Hematopoietic multipotent progenitor cell treated with erythropoietin and hydrocortisone succinate and interleukin-3 and kit ligand, for 15 days (in vitro differentiated cells): ENCODE measurements around the gene RBCK1.

ENCODE experiments used
- DNase-seq: peaks from one replicate; pipeline ENCODE4 v3.0.0-alpha.2; 2015; ENCODE audit warnings: low spot score

The RBCK1 gene

DNA sequence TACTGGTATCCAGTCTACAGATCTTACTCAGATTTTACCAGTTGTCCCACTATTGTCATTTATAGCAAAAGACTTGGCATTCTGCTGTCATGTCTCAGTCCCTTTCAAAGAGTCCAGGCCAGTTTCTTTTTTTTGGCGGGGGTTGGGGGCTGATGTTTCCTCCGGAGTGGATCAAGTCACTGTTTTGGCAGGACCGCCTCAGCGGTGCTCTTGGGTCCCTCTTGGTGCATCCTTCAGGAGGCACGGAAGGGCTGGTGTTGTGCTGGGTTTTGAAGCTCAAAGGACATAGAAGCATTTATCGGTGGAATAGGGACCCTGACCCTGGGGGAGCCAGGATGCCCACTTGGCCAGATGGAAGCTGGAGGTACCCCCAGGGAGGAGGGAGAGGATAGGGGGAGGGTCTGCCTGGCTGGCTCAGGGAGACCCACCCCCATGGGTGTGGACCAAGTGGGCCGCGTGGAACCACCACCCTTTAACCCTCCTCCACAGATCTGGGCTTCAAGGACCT is 10.8 kb downstream of the RBCK1 start:
- no peak for DNase-seq

DNA sequence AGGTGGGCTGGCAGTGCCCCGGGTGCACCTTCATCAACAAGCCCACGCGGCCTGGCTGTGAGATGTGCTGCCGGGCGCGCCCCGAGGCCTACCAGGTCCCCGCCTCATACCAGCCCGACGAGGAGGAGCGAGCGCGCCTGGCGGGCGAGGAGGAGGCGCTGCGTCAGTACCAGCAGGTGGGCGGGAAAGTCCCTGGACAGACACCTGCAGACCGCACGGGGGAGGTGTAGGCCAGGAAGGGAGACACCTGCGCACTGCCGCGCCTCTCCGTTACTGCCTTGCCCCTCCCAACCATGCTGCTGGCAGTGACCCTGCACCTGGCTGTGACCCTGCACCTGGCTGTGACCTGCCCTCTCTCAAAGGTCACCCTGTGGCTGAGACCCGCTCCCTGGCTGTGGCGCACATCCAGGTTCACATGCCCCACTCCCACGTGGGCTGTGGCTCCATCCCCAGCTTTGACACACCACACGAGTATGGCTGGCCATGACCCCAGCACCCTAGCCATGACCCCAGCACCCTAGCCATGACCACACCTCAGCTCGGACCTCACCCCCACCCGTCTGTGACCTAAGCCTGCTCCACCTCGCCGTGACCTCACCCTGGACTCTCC is 11.6 kb downstream of the RBCK1 start:
- DNase-seq = no peak

DNA sequence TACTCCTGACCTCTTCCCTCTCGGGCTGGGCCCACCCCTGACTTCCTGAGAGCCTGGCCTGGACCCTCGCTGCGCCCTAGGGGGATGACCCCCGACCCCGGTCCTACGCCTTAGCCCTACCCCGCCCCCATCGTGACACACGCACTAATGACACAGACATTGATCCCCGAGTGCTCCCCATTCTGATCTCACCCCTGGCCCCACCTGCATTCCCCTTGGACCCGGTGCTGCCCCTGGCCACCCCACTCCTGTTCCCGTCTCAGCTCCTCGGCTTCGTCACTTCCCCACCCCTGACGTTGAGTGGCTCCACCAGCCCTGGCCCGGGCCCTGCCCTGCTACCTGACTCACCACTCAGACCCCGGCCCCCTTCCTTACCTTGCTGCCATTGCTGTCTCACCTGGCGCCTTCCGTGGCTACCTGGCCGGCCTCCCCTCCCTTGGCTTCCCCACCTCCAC is 12.1 kb downstream of the RBCK1 start:
- no peak for DNase-seq

DNA sequence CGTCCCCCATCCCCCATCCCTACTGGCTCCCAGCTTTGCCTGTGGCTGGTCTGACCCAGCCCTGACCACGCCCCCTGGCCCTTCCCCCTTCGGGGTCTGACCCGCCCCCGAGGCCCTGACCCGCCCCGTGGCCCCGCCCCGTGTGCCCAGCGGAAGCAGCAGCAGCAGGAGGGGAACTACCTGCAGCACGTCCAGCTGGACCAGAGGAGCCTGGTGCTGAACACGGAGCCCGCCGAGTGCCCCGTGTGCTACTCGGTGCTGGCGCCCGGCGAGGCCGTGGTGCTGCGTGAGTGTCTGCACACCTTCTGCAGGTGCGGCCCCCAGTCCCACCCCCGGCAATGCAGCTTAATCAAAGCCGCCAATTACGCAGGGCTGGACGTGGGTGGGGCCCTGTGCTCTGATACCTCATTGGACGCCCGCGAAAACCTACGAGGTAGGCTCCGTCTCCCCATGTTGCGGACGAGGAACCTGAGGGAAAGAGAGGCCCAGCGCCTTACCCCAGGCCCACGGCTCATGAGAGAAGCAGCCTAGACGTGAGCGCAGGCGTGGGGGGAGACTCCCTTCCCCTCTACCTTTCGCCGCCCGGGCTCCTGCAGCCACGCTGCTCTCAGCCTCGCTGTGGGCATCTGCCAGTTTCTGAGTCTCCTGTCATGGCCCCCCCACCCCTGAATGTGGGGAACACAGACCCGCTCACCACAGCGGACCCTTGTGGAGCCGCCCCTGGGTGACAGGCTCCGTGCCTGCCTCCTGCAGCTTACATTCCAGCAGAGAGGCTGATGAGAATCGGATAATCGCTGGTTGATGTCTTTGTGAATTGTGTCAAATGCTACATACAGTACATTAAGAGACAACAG is 12.8 kb downstream of the RBCK1 start:
- peak; percentile 19 for DNase-seq

DNA sequence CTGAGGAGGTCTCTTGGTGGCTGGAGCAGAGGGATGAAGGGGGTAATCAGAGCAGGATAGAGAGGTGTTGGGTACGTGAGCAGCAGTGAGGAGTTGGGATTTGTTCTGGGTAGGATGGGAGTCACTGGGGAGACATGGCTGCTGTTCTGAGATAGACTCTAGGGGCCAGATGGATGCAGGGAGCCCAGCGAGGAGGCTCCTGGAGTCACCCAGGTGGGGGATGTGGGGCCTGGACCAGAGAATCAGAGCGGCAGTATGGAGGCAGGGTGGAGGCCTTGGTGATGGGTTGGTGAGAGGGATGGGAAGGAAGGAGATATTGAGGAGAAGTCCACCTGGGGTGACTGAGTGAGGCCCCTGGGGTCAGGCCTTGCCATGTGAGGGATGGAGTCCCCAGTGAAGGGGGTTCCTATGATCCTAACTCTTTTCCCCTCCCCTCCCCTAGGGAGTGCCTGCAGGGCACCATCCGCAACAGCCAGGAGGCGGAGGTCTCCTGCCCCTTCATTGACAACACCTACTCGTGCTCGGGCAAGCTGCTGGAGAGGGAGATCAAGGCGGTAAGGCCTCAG is 13.7 kb downstream of the RBCK1 start:
- no peak for DNase-seq

DNA sequence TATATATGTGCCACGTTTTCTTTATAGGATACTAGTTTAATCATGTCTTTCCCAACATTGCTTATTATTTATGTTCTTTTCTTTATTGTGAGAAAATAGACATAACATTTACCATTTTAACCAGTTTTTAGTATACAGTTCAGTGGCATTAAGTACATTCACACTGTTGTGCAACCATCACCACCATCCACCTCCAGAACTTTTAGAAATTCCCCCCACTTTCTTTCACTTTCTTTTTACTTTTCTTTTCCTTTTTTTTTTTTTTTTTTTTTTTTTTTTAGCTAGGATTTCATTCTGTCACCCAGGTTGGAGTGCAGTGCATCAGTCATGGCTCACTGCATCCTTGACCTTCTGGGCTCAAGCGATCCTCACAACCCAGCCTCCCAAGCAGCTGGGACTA is 18.5 kb downstream of the RBCK1 start:
- DNase-seq = no peak

DNA sequence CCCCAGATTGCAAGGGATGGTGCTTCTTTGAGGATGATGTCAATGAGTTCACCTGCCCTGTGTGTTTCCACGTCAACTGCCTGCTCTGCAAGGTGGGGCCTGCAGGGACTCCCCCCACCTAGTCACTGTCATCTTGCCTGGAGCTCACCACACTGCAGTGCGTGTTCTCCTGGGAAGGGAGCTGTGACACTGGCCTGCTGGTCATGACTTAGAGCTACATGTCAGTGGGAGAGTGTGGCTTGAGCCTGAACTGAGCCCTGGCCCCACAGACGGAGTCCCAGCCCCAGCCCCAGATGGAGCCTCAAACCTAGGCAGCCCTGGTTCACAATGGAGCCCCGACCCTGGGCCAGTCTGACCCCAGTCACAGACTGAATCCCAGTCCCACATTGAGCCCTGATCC is 19.3 kb downstream of the RBCK1 start:
- no peak for DNase-seq

DNA sequence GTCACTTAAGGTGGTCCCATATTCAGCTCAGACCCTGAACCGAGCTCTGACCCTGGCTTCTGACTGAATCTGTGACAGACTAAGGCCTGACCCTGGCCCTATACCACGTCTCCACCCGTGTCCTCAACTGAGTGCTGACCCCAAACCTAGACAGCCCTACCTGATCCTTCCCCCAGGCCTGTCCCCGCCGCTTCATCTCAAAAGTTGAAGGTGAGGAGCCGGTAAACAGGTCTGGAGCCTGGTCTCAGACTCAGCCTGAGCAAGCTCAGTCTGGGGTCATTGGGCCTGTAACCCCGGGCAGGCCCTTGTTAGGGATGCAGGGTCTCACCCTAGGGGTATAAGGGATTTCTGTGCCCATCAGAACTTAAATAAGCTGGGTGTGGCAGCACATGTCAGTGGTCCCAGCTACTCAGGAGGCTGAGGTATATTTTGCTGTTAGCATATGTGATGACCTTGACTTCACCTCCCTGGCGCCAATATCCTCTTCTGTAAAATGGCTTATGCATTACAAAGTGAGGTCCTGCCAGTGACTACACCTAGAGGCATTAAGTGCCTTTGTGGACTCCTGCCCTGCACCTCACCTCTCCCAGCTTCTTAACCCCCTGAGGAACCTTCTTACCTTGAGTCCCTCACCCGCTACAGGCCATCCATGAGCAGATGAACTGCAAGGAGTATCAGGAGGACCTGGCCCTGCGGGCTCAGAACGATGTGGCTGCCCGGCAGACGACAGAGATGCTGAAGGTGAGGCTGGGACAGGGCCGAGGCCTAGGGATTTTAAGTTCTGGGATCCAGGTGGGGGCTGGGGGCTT is 20.0 kb downstream of the RBCK1 start:
- no peak for DNase-seq

DNA sequence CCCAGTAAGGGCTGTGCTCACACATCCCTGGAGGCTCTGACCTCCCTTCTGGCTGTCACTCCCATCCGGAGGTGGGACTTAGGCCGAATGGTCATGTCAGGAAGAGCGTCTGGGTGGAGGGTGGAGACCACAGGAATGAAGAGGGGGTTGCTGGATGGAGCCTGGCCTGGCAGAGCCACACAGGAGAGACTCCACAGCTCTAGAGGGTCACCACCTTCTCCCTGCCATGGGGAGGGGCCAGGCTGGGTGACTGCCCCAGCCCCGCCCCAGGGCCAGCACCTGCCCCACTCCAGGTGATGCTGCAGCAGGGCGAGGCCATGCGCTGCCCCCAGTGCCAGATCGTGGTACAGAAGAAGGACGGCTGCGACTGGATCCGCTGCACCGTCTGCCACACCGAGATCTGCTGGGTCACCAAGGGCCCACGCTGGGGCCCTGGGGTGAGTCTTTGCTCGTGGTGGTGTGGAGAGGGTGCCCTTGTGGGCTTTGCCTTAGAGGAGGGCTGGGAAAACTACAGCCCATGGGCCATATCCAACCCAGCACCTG is 20.6 kb downstream of the RBCK1 start:
- no peak for DNase-seq

DNA sequence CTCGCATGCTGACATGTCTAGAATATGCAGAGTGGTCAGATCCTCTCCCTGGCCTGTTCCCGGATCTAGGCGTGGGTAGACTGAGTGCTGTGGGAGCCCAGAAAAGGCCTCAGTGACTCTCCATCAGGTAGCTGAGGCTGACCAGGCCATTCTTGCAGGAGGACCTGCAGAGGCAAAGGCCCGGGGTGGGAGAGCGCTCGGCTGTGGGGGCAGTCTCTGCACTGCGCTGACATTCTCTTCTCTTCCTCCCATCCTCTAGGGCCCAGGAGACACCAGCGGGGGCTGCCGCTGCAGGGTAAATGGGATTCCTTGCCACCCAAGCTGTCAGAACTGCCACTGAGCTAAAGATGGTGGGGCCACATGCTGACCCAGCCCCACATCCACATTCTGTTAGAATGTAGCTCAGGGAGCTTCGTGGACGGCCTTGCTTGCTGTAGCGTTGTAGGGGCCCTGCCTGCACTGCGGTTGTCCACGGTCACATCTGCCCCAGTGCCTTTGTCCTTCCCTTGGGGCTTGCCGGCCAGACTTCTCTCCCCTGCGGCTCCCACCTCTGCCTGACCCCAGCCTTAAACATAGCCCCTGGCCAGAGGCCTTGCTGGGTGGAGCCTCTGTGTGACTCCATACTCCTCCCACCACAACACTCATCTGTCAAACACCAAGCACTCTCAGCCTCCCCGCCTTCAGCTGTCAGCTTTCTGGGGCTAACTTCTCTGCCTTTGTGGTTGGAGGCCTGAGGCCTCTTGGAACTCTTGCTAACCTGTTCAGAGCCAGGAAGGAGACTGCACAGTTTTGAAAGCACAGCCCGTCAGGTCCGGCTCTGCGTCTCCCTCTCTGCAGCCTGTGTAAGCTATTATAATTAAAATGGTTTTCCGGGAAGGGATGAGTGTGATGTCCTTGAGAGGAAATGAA is 22.2 kb downstream of the RBCK1 start:
- DNase-seq = no peak

DNA sequence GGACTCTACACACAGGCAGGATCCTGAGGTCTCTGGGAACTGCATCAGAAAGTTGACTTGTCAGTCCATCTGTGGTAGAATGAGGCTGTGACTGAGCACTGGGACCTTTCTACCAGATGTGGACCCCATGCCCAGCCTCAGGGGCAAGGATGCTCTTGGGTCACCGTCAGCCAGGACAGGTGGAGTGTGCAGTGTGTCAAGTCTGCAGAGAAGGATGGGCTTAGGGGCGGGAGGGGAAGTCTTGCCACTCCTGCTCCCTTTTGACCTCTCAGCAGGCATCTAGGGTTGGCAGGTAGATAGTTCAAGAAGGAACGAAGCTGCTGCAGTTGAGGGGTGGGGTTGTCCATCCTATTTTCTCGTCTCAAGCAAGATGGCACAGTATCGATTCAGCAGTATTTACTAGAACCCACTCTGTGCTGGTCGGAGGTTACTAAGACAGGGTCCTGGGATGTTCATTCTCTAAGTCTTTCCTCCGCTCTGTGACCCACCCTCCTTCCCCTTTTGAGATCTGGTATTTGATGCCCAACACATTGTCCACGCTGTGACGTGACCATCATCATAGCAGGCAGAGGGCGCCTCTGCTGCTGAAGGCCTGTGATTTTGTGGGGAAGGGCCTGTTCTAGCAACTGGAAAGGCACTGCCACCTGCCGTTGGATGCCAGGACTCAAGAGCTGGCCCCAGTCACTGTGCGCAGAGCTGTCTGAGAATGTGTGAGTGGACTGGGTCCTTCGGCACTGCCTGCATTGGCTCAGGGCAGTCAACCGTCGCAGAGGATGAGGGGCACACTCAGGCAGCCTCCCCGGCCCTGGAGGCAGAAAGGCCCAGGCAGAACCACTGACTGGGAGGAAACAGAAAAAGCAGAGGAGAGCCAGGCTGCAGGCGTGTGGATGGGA is 23.2 kb downstream of the RBCK1 start:
- DNase-seq = peak; percentile 55

DNA sequence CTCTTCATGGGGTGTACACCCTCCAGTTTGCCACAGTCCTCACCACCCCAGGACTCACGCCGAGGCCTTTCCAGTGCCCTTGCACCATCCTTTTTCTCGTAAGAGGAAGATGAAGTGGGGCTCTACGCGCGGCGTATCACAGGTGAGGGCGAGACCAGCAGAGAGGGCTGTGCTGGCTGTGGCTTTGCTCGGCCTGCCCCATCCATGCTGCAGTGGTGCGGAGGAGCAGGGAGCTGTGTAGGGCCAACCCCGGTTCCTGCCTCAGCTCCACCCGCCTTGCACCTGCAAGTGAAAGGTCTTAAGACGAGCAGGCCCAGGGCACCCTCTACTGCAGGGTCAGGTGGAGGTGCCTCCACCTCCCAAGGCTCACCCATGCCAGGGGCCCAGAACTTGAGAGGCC is 24.1 kb downstream of the RBCK1 start:
- no peak for DNase-seq

DNA sequence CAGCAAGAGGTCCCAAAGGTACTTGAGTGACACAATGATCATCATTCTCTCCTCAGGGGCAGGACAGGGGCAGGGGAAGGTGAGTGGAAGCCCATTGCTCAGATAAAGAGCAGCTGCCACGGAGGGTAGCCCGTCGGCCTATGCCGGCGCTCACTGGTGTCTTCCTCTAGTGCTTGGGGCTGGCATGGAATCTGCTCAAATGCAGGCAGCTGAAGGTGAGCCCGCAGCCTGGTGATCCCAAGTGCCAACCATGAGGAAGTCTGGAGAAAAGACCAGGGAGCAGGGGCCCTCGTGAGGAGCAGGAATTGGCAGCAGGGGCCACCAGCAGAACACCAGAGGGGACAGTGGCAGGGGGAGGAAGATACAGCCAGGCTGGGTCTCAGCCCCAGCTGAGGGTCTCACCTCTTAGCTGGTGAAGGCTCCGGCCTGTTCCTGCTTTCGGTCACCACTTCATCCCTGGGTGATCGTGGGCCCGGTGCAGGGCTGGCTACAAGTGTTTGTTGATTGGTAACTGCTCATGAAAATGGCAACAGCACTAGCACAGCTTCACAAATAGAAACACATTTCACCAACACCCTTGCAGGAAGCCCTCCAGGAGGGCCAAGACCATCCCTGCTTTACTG is 24.7 kb downstream of the RBCK1 start:
- no peak for DNase-seq

DNA sequence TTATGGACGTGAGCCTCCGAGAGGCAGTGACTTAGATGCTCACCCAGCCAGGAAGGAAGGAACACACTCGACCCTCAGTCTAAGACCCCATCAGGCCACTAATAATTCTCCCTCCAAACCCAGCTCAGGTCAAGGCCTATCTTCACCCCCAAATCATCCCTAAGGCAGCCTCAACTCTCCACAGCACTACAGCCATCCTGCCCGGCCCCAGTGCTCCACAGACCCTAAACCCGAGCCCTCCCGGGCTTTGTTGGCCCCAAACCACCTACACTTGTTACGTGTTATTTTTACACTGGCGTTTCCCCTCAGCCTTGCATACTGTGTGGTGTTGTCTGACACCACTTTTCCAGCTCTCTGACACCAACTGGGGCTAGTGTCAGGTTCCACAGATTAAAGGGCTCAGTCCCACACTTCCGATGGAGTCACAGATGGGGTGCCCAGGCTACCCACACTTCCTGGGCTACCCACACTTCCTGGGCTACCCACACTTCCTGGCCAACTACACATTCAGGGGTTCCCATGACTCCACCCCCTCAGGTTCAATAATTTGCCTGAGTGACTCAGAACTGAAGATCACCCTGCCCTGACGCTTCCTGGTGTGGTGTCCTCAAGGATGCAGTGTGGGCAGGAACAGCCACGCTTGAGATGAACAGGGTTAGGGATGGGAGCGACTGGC is 25.3 kb downstream of the RBCK1 start:
- no peak for DNase-seq

DNA sequence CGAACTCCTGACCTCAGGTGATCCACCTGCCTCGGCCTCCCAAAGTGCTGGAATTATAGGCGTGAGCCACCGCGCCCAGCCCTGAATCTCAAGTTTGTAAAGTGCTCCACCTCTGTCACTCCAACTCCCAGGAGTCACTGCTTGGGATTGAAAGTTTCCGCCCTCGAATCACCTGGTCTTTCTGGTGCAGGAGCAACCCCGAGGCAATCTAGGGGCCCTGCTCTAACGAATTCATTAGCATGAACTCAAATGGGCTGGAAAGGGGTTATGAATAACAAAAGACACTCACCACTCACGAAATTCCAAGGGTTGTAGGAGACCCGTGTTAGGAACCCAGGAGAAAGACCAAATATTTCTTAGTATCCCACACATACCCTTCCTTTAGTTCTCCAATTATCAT is 26.1 kb downstream of the RBCK1 start:
- DNase-seq = no peak

DNA sequence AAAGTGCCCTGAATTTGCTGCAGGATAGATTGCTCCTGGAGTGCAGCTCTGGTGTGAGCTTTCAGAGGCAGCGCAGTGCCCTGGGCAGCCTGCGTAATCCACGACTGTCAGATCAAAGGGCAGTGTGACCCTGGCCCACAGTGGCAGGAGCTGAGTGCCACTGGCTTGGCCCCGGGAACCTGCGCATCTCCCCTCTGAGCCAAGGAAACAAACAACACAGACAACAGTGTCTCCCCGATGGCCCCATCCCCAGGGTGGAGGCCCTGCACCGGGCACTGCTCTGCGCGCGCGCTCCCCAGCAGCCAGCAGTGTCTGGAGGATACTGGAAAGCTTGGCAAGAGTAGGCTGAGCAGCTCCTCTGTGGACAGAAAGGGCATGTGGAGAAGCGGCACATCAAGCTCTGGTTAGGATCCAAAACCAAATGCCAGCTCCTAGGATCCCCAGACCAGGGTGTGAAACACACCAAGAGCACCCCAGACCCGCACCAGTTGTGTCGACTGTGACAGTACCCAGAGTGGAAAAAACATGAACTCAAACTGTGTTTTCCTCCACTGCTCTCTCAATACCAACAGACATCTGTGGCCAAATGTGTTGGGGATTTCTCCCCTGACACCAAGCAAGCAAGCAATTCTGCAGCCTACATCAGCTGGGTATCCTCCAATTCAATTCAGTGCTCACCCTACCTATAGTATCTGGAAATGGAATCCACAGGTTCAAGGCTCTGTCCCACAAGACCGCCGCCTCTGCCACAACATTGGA is 26.7 kb downstream of the RBCK1 start:
- DNase-seq = no peak

DNA sequence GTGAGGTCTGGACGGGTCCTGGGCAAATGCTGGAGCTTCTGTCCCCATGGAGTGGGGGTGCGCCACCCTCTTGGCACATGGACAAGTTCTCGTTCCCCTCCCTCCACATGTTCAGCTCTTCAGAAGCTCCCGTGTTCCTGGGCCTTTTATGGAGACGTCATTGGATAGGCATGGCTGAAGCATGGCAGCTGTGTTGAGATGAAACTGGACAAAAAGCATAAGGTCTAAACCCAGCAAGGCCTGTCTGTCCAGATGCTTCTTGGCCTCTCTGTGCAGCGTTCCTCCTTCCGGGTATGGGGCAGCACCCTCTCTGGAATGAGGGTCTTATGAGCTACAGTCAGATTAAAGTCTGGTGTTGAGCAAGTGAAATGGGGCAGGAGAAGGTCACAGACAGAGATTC is 27.5 kb downstream of the RBCK1 start:
- DNase-seq = no peak

DNA sequence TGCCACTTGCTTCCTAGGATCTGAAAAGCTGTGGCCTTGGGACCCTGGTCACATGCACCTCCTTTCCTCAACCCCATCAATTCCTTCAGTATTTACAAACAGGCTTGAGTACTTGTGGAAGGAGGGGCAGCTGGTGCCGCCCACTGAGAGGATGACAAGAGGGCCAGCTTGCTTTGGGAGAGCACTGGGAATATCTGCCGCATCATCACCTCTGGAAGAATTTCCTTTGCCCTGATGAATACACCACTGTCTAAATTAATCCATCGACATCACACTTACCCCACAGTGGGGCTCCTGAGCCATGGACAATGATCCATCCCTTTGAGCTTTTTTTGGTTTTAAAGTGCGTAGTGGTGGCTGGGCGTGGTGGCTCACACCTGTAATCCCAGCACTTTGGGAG is 28.4 kb downstream of the RBCK1 start:
- DNase-seq = no peak
